ENCODE results near the gene ALDH16A1. TPM values are rescaled to one million over a fixed set of nuclear protein-coding genes. Genes with fewer than 3 reads are reported as not detected.

The ALDH16A1 gene
- total and polyA plus RNA-seq, 4 donors = 15.7 to 22.3 (median 17.1) TPM

- no peaks in the 10 kb centered on the region for H3K27me3 ChIP-seq (ENCODE audit: control insufficient read depth, insufficient read depth, low read length)
- 91% methylated on average over 7 of the region's 7 CpGs for WGBS (ENCODE audit: insufficient coverage)
- no peaks in the 10 kb centered on the region for H3K9me3 ChIP-seq (ENCODE audit: control insufficient read depth, insufficient read depth, low read length)
- DNase-seq (ENCODE audit: low read depth in 4 of 6, low spot score in 6 of 6) = no peak
- H3K27ac ChIP-seq (ENCODE audit: low read depth, low read length) = no peak overlapping the region
- no peak overlapping the region for H3K4me3 ChIP-seq (ENCODE audit: low read depth, low read length)
- H3K36me3 ChIP-seq (ENCODE audit: control insufficient read depth, insufficient read depth, low read length) = peaks cover 23% of the 10 kb centered on the region
- H3K4me1 ChIP-seq (ENCODE audit: control insufficient read depth, insufficient read depth, low read length) = peaks cover 33% of the 10 kb centered on the region
These were observed 33.2 kb downstream of the ALDH16A1 start for GRCh38 chr19:49486232-49486631.

- peaks cover 26% of the 10 kb centered on the region for H3K36me3 ChIP-seq (ENCODE audit: control insufficient read depth, insufficient read depth, low read length)
- H3K27ac ChIP-seq (ENCODE audit: low read depth, low read length) = peak overlapping the region; percentile 89
- DNase-seq (ENCODE audit: low read depth in 4 of 6, low spot score in 6 of 6) = no peak
- no peaks in the 10 kb centered on the region for H3K27me3 ChIP-seq (ENCODE audit: control insufficient read depth, insufficient read depth, low read length)
- H3K9me3 ChIP-seq (ENCODE audit: control insufficient read depth, insufficient read depth, low read length) = no peaks in the 10 kb centered on the region
- 52% methylated on average over 16 of the region's 23 CpGs for WGBS (ENCODE audit: insufficient coverage)
- H3K4me1 ChIP-seq (ENCODE audit: control insufficient read depth, insufficient read depth, low read length) = peaks cover 33% of the 10 kb centered on the region
- H3K4me3 ChIP-seq (ENCODE audit: low read depth, low read length) = peak overlapping the region; percentile 100
These were observed 33.8 kb downstream of the ALDH16A1 start for GRCh38 chr19:49486710-49487276.

GRCh38 chr19:49487277-49488045 is 34.4 kb downstream of the ALDH16A1 start, which contains the start of gene RPL13A:
Gene RPL13A, plus strand, starts transcription at chr19:49487608. Its CDS starts 22 bp downstream, at chr19:49487630.
- peak; percentile 99 to 100 (median 100) for DNase-seq (ENCODE audit: low read depth in 4 of 6, low spot score in 6 of 6)
- Histone ChIP-seq H3K36me3 (ENCODE audit: control insufficient read depth, insufficient read depth, low read length) (peaks cover 33% of the 10 kb centered on the region), H3K27ac (ENCODE audit: low read depth, low read length) (peak within 1 kb of the TSS; percentile 92), H3K4me3 (ENCODE audit: low read depth, low read length) (peak within 1 kb of the TSS; percentile 100), H3K27me3 (ENCODE audit: control insufficient read depth, insufficient read depth, low read length) (no peaks in the 10 kb centered on the region), H3K9me3 (ENCODE audit: control insufficient read depth, insufficient read depth, low read length) (no peaks in the 10 kb centered on the region), H3K4me1 (ENCODE audit: control insufficient read depth, insufficient read depth, low read length) (peaks cover 33% of the 10 kb centered on the region)
- WGBS (ENCODE audit: insufficient coverage) = 0% methylated on average over 57 of the region's 57 CpGs

DNA sequence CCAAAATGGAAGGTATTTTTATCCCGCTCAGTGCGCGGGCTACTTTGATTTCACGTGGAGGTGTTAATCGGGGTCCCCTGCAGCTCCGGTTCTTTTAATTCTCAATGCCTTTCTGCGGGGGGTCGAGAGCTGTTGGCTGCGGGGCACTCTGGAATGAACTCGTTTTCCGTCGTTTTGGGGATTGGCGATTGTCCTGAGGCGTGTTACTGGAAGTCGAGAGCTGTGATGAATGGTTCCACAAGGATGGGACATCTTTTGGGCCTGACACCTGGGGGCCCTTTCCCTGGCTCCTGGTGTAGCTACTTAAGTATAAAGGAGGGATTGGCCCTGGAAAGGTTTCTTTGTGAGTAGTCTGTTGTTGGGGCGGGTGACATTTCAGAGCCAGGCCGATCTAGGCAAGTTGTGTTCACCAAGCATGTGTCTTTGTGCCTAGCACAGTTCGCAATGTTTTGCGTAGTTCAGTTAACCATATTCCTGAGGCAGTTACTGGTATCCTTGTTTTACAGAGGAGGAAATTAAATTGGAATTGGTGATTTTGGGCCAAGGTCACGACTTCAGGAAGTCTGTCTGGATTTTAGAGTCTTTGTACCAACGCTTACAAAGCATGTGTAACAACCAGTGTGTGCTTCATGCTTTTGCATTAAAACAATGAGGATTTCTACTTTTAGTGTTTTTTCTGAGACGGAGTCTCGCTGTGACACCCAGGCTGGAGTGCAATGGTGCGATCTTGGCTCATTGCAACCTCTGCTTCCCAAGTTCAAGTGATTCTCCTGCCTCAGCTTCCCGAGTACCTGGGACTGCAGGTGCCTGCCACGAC is 35.2 kb downstream of the ALDH16A1 start:
- H3K27ac ChIP-seq (ENCODE audit: low read depth, low read length) = peak overlapping the region; percentile 92
- 1% methylated on average over 25 of the region's 26 CpGs for WGBS (ENCODE audit: insufficient coverage)
- DNase-seq (ENCODE audit: low read depth in 4 of 6, low spot score in 6 of 6) = peak in 1 of 6 donors; percentile 26
- no peaks in the 10 kb centered on the region for H3K27me3 ChIP-seq (ENCODE audit: control insufficient read depth, insufficient read depth, low read length)
- H3K9me3 ChIP-seq (ENCODE audit: control insufficient read depth, insufficient read depth, low read length) = no peaks in the 10 kb centered on the region
- H3K4me3 ChIP-seq (ENCODE audit: low read depth, low read length) = peak overlapping the region; percentile 100
- peaks cover 35% of the 10 kb centered on the region for H3K36me3 ChIP-seq (ENCODE audit: control insufficient read depth, insufficient read depth, low read length)
- peaks cover 33% of the 10 kb centered on the region for H3K4me1 ChIP-seq (ENCODE audit: control insufficient read depth, insufficient read depth, low read length)

DNA sequence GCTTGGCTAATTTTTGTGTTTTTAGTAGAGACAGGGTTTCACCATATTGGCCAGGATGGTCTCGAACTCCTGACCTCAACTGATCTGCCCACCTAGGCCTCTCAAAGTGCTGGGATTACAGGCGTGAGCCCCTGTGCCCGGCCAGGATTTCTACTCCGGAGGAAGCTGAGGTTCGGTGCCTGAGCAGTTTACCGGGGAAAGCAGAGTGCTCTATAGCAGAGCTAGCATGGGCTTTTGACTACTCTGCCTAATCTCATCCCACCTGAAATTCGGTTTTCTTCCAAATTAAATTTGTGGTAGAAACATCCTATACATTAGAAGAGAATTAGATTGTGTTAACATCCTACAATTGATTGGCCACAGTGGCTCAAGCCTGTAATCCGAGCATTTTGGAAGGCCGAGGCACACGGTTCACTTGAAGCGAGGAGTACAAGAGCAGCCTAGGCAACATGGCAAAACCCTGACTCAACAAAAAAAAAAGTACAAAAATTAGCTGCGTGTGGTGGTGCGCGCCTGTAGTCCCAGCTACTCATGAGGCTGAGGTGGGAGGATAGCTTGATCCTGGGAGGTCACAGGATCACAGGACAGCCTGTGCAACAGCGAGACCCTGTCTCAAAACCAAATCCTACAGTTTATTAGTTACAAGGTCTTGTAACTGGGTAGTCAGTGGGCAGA is 36.0 kb downstream of the ALDH16A1 start:
- WGBS (ENCODE audit: insufficient coverage) = 16% methylated on average over 5 of the region's 15 CpGs
- no peak overlapping the region for H3K27ac ChIP-seq (ENCODE audit: low read depth, low read length)
- H3K36me3 ChIP-seq (ENCODE audit: control insufficient read depth, insufficient read depth, low read length) = peaks cover 37% of the 10 kb centered on the region
- H3K4me1 ChIP-seq (ENCODE audit: control insufficient read depth, insufficient read depth, low read length) = peaks cover 33% of the 10 kb centered on the region
- no peaks in the 10 kb centered on the region for H3K27me3 ChIP-seq (ENCODE audit: control insufficient read depth, insufficient read depth, low read length)
- no peaks in the 10 kb centered on the region for H3K9me3 ChIP-seq (ENCODE audit: control insufficient read depth, insufficient read depth, low read length)
- no peak for DNase-seq (ENCODE audit: low read depth in 4 of 6, low spot score in 6 of 6)
- peak overlapping the region; percentile 100 for H3K4me3 ChIP-seq (ENCODE audit: low read depth, low read length)

GRCh38 chr19:49489601-49490167 is 36.7 kb downstream of the ALDH16A1 start:
- H3K4me3 ChIP-seq (ENCODE audit: low read depth, low read length) = peak overlapping the region; percentile 100
- 83% methylated on average over 13 of the region's 15 CpGs for WGBS (ENCODE audit: insufficient coverage)
- DNase-seq (ENCODE audit: low read depth in 4 of 6, low spot score in 6 of 6) = no peak
- H3K9me3 ChIP-seq (ENCODE audit: control insufficient read depth, insufficient read depth, low read length) = no peaks in the 10 kb centered on the region
- H3K4me1 ChIP-seq (ENCODE audit: control insufficient read depth, insufficient read depth, low read length) = peaks cover 33% of the 10 kb centered on the region
- no peak overlapping the region for H3K27ac ChIP-seq (ENCODE audit: low read depth, low read length)
- no peaks in the 10 kb centered on the region for H3K27me3 ChIP-seq (ENCODE audit: control insufficient read depth, insufficient read depth, low read length)
- H3K36me3 ChIP-seq (ENCODE audit: control insufficient read depth, insufficient read depth, low read length) = peaks cover 37% of the 10 kb centered on the region

DNA sequence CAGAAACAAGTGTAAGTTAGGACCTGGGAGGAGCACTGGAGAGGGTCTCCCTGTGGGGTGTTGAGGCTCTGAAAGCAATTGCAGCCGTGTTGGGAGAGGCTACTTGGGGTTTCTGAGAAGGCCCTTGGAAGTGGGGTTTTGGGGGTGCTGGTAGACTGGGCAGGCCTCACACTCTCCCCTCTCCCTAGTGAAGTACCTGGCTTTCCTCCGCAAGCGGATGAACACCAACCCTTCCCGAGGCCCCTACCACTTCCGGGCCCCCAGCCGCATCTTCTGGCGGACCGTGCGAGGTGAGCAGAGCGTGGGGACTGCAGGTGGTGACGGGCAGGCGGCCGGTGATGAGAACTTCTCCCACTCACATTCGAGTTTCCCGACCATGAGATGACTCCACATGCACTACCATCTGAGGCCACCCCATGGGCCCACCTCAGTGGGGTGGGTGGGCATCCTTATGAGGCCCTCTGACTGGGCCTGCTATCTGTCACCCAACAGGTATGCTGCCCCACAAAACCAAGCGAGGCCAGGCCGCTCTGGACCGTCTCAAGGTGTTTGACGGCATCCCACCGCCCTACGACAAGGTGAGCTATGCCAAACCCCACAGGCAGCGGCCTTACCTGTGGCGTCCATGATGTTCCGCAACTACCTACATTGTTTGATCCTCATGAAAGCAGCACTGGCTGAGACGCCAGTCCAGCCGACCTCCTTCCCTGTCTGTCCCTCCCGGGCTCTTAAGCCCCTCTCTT is 37.4 kb downstream of the ALDH16A1 start:
- Histone ChIP-seq H3K9me3 (ENCODE audit: control insufficient read depth, insufficient read depth, low read length) (no peaks in the 10 kb centered on the region), H3K4me1 (ENCODE audit: control insufficient read depth, insufficient read depth, low read length) (peaks cover 35% of the 10 kb centered on the region), H3K27ac (ENCODE audit: low read depth, low read length) (no peak overlapping the region), H3K27me3 (ENCODE audit: control insufficient read depth, insufficient read depth, low read length) (no peaks in the 10 kb centered on the region), H3K4me3 (ENCODE audit: low read depth, low read length) (no peak overlapping the region), H3K36me3 (ENCODE audit: control insufficient read depth, insufficient read depth, low read length) (peaks cover 37% of the 10 kb centered on the region)
- whole genome bisulfite sequencing (ENCODE audit: insufficient coverage) = 92% methylated on average over 15 of the region's 27 CpGs
- no peak for DNase-seq (ENCODE audit: low read depth in 4 of 6, low spot score in 6 of 6)

DNA sequence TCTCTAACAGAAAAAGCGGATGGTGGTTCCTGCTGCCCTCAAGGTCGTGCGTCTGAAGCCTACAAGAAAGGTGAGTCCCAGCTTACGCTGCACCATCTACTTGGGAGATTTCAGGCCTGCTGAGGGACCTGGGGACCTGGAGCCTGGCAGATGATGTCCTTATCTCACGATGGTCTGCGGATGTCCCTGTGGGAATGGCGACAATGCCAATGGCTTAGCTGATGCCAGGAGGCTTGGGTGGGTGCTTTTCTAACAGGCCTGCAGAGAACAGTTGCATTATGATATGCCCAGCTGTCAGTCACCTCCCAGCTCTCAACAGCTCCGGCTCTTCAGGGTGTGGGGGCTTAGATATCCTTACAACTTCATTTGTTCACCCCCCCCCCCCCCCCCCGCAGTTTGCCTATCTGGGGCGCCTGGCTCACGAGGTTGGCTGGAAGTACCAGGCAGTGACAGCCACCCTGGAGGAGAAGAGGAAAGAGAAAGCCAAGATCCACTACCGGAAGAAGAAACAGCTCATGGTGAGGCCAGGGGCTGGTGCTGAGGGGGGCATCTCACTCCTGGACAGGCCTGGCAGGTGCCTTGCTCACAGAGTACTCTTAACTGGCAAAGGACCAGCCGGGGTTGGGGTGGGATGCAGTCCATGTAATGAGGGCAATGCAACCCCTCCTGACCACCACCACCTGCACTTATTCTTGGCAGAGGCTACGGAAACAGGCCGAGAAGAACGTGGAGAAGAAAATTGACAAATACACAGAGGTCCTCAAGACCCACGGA is 38.2 kb downstream of the ALDH16A1 start:
- DNase-seq (ENCODE audit: low read depth in 4 of 6, low spot score in 6 of 6) = no peak
- 92% methylated on average over 12 of the region's 17 CpGs for WGBS (ENCODE audit: insufficient coverage)
- Histone ChIP-seq H3K4me3 (ENCODE audit: low read depth, low read length) (no peak overlapping the region), H3K9me3 (ENCODE audit: control insufficient read depth, insufficient read depth, low read length) (no peaks in the 10 kb centered on the region), H3K4me1 (ENCODE audit: control insufficient read depth, insufficient read depth, low read length) (peaks cover 38% of the 10 kb centered on the region), H3K27ac (ENCODE audit: low read depth, low read length) (no peak overlapping the region), H3K27me3 (ENCODE audit: control insufficient read depth, insufficient read depth, low read length) (no peaks in the 10 kb centered on the region), H3K36me3 (ENCODE audit: control insufficient read depth, insufficient read depth, low read length) (peaks cover 37% of the 10 kb centered on the region)

All from spinal cord (tissue), 10 donors.